ENCODE measurements around the gene YKT6.

Gene YKT6

GRCh38 chr7:44232901-44233715 is 32.3 kb downstream of the YKT6 start:
- no peak for DNase-seq (ENCODE audit: low read depth)

GRCh38 chr7:44235066-44235465 is 34.3 kb downstream of the YKT6 start:
- DNase-seq (ENCODE audit: low read depth): no peak

GRCh38 chr7:44235582-44236332 is 35.0 kb downstream of the YKT6 start:
- no peak for DNase-seq (ENCODE audit: low read depth)

- DNase-seq (ENCODE audit: low read depth): no peak
Measured at GRCh38 chr7:44236333-44236728, 35.6 kb downstream of the YKT6 start.

DNA sequence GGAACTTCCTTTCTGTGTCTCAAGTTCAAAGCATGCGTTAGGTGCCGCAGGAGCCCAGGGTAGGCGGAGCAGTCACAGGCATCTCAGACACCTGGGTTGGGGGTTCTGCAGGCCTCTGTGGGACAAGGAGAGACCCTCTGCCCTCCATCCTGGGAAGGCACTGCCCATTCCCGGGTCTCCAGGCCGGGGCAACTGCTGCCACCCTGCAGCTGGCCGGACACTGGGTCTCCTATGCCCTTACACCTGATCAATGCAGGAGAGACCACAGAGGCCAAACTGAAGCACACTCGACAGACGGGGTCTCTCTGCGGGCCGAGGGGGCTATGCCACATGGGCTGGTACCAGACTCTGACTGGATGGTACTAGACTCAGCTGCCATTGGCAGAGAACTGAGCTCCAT is 36.9 kb downstream of the YKT6 start:
- no peak for DNase-seq (ENCODE audit: low read depth)

DNA sequence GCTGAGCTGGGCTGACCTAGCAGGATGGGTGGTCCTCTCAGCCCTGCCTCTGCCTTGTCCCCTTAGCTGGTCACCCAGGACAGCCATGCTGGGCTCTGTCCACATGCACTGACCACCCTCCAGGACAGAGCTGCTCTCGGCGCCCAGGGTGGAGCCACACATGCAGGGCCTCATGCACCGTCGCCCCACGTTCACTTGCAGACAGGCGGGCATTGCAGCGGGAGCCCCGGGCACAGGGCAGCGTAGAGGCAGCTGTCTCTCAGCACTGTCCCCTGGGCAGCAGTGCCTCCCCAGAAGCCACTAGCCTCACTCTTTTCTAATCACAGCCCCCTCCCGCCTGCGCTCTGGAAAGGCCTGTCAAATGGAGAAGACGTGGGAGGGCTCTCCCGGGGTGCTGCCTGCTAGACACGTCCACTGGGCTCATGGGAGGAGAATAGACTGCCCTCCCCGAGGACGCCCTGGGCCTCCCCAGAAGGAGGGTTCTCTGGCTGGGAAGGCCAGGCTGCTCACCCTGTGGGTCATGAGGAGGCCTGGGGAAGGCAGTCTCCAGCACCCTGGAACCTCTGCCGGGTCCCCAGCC is 37.4 kb downstream of the YKT6 start:
- no peak for DNase-seq (ENCODE audit: low read depth)

GRCh38 chr7:44239361-44239760 is 38.6 kb downstream of the YKT6 start:
- DNase-seq (ENCODE audit: low read depth): no peak

GRCh38 chr7:44240376-44240775 is 39.6 kb downstream of the YKT6 start:
- no peak for DNase-seq (ENCODE audit: low read depth)

- peak; percentile 64 for DNase-seq (ENCODE audit: low read depth)
Measured at GRCh38 chr7:44240983-44241510, 40.3 kb downstream of the YKT6 start.

DNA sequence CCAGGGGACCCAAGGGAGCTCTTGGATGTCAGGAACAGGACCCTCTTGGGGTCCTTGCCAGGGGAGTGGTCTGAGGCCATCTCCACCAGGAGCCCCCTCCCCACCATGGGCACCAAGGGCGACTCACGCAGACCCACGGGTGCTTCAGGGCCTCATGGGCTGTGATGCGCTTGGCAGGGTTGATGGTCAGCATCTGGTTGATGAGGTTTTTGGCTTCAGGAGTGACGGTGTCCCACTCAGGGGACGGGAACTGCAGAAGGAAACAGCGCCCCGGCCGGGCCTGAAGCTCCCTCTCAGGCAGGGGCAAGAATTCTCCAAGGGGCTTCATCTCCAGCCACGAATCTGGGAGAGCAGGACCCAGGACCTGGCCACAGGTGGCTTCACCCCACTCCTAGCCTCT is 41.3 kb downstream of the YKT6 start:
- DNase-seq (ENCODE audit: low read depth): no peak

DNA sequence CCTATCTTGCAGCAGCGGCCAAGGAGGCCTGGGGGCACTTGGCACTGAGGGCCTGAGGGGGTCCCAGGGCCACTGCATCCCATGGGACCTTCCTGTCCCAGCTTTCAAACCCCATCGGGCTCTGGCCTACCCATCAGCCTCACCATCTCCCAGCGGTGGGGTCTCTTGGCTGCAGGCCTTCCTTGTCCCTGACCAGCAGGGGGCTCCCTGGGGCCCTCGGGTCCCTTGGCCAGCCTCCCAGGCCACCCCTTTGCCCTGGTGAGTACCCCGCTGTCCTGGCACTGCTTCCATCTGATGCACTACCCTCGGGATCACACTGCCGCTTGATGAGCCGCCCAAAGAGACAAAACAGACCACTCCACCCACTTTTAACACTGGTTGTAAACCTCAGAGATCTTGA is 43.5 kb downstream of the YKT6 start:
- DNase-seq (ENCODE audit: low read depth): no peak

- no peak for DNase-seq (ENCODE audit: low read depth)
Measured at GRCh38 chr7:44246396-44247113, 45.8 kb downstream of the YKT6 start.

DNA sequence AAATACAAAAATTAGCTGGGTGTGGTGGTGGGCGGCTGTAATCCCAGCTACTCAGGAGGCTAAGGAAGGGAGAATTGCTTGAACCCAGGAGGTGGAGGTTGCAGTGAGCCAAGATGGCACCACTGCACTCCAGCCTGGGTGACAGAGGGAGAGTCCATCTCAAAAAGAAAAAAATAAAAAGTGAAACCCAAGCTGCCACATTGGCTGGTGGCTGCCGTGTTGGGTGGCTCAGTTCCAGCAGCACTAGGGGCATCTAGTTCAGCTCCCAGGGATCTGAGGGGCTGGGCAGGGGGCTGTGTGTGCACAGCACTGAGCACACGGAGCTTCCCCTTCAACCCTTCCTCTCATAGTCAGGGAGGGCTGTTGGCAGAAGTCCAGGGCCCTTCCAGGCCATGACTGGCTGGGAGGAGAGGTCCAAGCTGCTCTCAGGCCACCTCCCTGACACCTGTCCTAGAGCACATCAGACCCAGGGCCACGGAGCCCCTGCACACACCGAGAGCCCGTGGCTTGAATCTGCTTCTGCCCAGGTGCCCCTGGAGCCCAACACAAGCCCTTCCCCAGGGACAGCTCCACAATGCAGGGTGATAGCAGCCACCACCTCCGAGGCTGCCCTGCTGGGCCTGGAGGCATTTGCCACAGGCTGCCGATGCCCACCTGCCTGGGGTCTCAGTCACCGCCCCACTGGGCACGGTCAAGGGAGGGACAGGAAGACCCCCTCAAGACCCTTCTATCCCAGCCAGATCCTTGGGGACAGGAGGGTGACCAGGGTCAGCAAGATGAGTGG is 47.3 kb downstream of the YKT6 start:
- no peak for DNase-seq (ENCODE audit: low read depth)

GRCh38 chr7:44249639-44250234 is 49.0 kb downstream of the YKT6 start:
- DNase-seq (ENCODE audit: low read depth): no peak

- DNase-seq (ENCODE audit: low read depth): no peak
Measured at GRCh38 chr7:44251269-44251668, 50.5 kb downstream of the YKT6 start.

- no peak for DNase-seq (ENCODE audit: low read depth)
Measured at GRCh38 chr7:44251881-44252280, 51.1 kb downstream of the YKT6 start.

DNA sequence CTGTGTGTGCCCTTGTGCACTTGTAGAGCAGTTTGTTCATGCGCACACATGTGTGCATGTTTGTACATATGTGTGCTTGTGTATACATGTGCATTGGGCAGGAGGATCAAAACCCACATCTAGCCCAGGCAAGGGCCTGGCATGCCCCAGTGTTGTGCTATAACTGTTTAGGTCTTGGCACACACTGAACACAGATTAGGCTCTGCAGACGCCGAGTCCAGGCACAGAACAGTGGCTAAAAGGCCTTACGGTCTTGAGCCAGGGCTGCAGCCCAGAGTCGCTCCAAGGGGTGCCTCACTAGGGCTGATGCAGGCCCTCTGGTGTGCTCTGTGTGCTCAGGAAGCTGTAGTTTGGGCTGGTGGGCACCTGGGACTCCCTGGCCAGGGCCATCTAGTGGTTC is 55.7 kb downstream of the YKT6 start:
- no peak for DNase-seq (ENCODE audit: low read depth)

DNA sequence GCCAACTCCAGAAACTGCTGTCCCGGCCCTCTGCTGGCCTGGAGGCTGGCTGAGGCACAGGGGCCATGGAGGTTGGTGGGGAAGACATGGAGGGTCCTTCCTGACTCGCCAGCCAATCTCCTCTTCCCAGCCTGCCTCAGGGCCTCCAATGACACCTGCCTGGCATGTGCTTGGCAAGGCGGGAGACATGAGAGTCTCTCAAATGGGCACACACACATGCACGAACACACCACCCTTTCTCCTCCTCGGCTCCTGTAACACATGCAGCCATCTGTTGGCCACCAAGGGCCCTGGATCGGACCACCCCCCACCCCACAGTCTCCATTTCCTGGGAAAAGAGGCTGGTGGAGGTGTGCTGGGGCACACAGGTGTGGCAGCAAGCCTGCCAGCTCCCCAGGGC is 56.4 kb downstream of the YKT6 start:
- DNase-seq (ENCODE audit: low read depth): no peak

- peak; percentile 88 for DNase-seq (ENCODE audit: low read depth)
Measured at GRCh38 chr7:44257618-44258422, 57.0 kb downstream of the YKT6 start.

- no peak for DNase-seq (ENCODE audit: low read depth)
Measured at GRCh38 chr7:44258423-44258760, 57.6 kb downstream of the YKT6 start.

All from amniotic epithelial cell (primary cell).